ENCODE results near the gene AURKA. TPM values are rescaled to one million over a fixed set of nuclear protein-coding genes. Genes with fewer than 3 reads are reported as not detected.

Gene AURKA
- total RNA-seq, 4 donors from 2014 or later = 0.95 to 4.1 (median 2.5) TPM

Other genes starting within 250 kb of the AURKA start
- gene MC3R, start 143.5 kb downstream of the AURKA start, total RNA-seq = not detected
- gene FAM210B, start 33.2 kb downstream of the AURKA start, total RNA-seq = 10 to 100 TPM; 29.2 to 58.6 (median 39.3) TPM
- gene CSTF1, start 430 bp upstream of the AURKA start, total RNA-seq = 10 to 100 TPM; 20.8 to 26.8 (median 22.0) TPM
- 10 to 100 TPM in 1 of 4 donors, 1 to 10 TPM in 3; 3.5 to 10.6 (median 6.0) TPM for gene CASS4, start 20.0 kb upstream of the AURKA start, total RNA-seq
- 10 to 100 TPM; 52.7 to 62.9 (median 53.7) TPM for gene RTF2, start 76.4 kb upstream of the AURKA start, total RNA-seq
- not detected for gene FAM209A, start 132.5 kb upstream of the AURKA start, total RNA-seq
- not detected for gene FAM209B, start 141.0 kb upstream of the AURKA start, total RNA-seq
- 10 to 100 TPM in 2 of 4 donors, 1 to 10 TPM in 2; 2.7 to 13.7 (median 7.2) TPM for gene TFAP2C, start 237.1 kb upstream of the AURKA start, total RNA-seq